IPS-NIHi7 (cell line): Measurements from ENCODE around the gene SLC27A2.
A peak's percentile ranks its signal among the peaks of the same experiment; 100 is the strongest.
"Not testable (repeated sequence)": the region's sequence is repeated elsewhere in the genome, so short reads cannot be mapped to it uniquely, and the experiment has no call there.

ENCODE experiments used
- DNase-seq: peaks from one replicate; pipeline ENCODE4 v3.0.0; 2012; ENCODE audit warnings: mixed read lengths; ENCODE audit errors: extremely low spot score

The SLC27A2 gene

DNA sequence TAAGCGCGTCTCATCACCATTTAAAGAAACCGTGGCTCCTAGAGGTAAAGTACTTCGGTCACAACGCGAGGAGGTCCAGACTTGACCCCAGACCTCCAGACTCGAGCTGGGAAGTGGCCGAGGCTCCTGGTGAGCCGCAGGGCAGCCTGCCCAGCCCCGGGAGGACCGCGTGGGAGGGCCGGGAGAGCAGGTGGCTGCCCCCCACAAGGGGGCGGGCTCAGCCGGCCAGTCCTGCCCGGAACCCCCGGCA lies at the start of gene SLC27A2:
TSS of gene SLC27A2 (plus strand) at position 228 of the 250 bp plus-strand sequence. CDS start 232 bp downstream, outside the sequence.
- peak; percentile 81 for DNase-seq

DNA sequence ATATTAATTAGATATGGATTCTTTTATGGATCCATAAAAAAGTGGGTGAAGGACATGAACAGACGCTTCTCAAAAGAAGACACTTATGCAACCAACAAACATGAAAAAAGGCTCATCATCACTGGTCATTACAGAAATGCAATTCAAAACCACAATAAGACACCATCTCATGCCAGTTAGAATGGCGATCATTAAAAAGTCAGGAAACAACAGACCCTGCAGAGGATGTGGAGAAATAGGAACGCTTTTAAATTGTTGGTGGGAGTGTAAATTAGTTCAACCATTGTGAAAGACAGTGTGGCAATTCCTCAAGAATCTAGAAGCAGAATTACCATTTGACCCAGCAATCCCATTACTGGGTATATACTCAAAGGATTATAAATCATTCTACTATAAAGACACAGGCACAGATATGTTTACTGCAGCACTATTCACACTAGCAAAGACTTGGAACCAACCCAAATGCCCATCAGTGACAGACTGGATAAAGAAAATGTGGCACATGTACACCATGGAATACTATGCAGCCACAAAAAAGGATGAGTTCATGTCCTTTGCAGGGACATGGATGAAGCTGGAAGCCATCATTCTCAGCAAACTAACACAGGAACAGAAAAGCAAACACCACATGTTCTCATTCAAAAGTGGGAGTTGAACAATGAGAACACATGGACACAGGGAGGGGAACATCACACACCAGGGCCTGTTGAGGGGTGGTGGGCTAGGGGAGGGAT lies 49.6 kb upstream of the SLC27A2 start:
- DNase-seq = not testable (repeated sequence)

DNA sequence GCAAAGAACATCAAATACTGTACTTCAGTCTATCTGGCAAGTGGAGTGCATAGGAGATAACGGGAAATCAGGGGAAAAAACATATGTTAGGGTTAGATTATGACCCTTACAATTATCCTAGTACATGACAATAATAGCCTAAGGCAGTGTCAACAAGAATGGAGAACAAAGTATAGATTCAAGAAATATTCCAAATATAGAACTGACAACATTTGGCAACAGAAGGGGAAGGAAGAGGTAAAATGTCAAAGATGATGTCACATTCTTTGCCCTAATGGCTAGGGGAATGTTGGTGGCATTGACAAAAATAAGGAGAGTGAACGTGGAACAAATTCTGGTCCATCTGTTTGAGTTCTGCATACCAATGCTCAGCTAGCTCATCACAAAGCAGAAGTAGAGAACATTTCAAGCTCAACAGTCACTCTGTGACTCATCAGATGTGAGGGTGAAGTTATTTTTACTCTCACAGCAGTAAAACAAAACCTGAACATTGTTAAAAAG lies 47.4 kb upstream of the SLC27A2 start:
- no peak for DNase-seq

DNA sequence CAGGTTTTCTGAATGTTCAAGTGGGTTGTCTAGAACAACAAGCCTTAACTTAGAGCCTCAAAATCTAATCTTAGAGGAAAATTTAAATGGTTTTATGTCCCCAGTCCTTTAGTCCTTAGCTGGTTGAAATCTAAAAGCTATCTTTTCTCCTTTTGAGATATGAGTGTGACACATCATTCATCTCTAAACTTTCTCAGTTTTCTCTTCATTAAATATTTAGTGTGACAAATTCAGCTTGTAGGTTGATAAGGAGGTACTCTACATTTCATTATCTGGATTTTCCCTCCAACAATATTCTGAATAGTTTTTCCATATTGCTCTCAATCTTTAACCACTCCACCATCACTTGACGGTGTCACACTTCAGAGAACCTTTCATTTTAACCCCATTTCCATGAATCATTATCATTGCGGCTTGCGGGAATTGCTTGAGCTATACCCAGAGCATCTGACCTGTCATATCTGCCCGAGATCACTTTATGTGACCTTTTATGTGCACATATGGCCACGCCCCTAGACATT lies 46.9 kb upstream of the SLC27A2 start:
- DNase-seq = no peak

DNA sequence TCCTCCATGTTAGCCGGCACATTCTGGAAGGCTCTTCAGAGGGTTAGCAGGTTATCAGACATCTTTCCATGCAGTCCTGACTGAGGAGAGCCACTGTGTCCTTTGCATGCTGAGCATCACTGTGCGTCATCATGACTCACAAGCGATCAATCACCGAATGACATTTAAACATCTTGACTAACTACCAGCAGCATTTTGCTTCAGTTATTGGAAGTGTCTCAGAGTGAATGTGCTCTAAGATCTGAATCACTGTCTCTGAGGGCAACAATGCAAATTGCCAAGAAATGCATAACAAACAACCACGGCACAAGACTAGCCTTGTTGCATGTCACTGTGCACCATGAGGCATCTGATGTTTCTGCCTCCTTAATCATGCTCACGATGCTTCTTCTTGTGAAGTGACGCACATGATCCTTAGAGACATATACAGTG lies 44.6 kb upstream of the SLC27A2 start:
- DNase-seq = no peak

DNA sequence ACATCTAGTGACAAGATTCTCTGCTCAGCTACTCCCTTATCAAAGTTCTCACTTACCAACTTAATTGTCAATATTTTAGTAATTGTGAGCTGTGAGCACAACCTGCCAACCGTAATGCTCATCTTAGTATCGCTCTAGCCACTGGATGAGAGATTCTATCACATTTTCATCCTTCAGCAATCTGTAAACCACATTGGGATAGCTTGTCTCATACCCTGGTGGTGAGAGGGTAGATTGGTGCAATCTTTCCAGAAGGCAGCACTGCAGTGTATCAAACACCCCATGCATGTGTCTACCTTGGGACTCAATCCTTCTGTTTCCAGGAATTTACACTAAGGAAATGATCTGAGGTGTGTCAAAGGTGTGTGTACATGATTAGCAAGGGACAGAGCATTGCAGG lies 44.1 kb upstream of the SLC27A2 start:
- DNase-seq = no peak

DNA sequence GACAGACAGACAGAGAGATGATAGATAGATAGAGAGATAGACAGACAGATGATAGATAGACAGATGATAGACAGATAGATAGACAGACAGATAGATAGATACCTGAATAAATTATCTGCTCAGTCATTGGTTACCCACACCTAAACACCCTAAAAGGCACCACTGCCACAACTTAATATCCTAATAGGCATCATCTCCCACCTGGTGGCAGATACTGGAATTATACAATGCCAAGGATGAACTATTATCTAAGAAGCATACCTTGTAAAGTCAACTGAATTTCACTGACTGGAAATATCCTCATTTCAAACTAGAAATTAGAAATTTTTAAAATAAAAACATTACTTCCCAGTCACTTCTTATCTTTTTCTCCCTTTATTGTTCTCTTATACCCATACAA lies 43.6 kb upstream of the SLC27A2 start:
- DNase-seq = no peak

DNA sequence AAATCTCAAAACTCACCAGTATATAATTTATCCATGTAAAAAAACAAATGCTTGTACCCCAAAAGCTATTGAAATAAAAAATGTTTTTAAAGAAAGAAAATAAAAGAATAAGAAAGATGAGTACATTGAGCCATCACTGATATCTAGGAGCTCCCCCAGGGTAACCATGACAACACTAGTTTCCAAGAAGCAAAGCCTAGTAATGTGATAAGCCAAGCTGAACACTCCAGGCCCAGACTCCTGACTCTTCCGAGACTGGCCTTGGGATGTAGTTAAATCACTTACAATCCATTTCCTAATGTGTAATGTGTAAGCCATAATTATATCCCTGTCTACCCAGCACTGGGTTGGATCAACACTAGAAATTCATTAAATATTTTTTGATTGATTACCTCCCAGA lies 41.9 kb upstream of the SLC27A2 start:
- DNase-seq = no peak

DNA sequence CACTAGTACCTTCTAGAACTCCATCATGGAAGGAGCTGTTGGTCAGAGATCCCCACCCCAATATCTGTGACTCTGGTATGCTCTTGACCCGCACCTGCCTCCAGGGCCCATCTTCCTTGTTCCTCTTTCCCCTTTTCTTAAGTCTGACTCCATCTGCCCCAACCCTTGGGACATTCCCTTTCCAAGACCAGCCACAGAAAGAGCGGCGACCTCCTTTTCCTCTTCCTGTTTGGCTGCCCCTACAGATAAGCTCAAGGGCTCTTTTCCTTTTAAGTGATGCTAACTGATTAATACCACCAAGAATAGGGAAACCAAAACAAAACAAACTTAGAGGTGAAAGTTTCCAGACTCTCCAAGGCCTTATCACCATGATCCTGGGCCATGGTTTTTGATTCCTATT lies 41.0 kb upstream of the SLC27A2 start:
- DNase-seq = no peak

DNA sequence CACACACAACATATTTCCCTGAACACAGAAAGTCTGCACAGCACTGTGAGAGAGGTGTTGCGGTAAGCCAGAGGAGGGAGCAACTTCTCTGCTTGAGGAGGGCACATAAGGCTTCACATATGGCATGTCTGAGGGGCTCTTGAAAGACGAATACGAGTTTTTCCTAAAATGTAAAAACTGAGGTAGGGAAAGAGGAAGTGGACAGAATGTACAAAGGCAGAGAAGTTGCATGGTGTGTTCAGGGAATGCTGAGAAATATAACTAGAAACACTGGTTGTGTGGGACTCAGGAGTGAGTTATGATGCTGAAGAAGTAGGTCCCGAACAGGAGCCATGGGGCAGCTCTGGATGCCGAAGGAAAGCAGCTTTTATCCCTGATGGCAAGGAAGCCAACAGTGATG lies 40.1 kb upstream of the SLC27A2 start:
- DNase-seq = no peak

DNA sequence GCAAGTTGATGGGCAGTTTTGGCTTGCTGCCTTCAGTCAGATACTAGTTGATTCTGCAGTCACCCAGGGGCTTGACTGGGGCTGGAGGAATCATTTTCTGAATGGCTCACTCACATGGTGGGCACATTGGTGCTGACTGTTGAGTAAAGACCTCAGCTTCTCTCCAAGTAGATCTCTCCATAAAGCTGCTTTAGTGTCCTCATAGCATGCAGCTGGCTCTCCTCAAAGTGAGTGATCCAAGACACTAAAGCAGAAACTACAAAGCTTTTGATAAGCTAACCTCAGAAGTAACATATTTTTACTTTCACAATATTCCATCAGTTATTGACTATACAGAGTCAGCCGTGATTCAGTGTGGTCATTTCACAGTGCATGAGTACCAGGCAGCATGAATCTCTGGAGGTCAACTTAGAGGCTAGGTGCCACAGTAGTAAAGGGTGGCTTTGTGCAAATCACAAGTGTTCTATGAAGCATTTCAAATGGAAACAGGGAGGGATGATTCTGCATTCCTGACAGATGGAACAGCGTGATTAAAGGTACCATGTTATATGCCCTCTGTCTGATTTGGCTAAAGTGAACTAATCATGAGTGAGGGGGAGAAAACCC lies 38.6 kb upstream of the SLC27A2 start:
- DNase-seq = no peak

DNA sequence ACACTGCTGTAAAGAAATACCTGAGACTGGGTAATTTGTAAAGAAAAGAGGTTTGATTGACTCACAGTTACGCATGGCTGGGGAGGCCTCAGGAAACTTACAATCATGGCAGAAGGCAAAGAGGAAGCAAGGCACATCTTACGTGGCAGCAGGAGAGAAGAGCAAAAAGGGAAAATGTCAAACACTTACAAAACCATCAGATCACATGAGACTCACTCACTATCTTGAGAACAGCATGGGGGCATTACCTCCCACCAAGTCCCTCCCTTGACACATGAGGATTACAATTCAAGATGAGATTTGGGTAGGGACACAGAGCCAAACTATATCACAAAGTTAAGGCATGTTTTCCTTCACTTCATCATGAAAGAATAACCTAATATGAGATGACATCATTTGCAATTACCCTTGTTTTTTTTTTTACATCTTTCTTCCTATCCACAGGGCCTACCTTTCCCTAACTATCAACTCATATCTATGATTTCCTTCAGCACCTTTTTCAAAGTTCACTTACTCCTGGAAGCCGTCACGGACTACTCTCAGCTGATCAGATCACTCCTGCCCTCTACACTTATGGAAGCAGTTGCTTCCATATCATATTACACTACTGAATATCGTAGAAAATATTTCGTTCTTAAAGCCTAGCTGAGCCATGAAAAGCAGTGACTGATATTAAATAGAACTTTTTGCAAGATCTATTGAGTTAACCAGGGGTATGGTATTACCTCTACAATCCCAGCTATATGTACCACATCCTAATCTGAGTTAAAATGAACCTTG lies 37.5 kb upstream of the SLC27A2 start:
- DNase-seq = no peak

DNA sequence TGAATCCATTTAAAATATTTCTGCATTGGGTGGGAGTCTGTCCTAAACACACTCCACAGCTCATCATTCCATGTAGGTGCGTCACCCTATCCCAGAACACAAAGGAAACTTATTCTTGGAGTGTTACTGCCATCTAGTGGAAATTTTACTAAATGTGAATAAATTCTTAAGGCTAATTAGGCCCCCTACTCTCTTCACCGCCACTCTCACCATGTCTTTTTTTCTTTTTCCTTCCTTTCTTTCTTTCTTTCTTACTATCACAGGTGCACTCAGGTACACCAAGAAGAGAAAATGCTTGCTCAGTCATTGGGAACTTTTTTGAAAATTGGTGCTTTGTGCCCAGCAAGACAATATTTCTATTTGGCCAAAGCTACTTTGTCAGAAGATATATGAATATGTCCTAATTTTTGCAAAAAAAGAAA lies 36.5 kb upstream of the SLC27A2 start:
- peak; percentile 66 for DNase-seq

DNA sequence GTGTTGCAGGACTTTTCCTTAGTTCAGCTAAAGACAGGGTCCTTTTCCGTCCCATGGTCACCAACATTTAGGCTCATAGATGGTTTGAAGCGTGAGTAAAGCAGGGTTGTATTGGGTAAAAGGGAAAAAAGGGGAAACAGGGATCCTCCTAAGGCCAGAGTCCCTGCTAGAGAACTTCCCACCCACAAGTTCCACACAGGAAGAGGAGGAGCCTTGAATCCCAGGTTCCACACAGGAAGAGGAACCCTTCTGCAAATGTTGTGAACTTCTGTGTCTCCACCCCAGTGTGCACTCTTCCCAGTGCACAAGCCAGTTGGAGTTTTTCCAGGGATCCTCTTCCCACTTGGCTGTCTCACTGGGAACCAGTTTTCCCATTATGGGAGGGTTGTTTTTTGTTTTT lies 35.4 kb upstream of the SLC27A2 start:
- DNase-seq = no peak

DNA sequence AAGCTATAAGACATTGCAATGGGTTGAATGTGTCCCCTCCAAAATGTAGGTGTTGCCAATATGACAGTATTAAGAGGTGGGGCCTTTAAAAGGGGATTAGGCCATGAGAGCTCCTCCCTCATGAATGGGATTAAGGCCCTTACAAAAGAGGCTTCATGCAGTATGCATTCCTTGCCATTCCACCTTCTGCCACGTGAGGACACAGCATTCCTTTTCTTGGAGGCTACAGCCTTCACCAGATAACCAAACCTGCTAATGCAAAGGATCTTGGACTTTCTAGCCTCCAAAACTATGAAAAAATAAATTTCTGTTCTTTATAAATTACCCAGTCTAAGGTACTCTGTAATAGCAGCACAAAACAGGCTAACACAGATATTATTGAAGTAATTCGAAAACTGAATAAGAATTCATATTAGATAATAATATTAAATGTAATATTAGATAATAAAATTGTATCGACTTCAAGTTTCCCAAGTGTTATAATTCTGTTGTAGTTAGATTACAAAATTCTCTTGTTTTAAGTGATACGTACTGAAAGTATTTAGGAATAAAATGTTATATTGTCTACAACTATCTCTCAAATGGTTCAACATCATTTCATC lies 33.5 kb upstream of the SLC27A2 start:
- peak; percentile 37 for DNase-seq

DNA sequence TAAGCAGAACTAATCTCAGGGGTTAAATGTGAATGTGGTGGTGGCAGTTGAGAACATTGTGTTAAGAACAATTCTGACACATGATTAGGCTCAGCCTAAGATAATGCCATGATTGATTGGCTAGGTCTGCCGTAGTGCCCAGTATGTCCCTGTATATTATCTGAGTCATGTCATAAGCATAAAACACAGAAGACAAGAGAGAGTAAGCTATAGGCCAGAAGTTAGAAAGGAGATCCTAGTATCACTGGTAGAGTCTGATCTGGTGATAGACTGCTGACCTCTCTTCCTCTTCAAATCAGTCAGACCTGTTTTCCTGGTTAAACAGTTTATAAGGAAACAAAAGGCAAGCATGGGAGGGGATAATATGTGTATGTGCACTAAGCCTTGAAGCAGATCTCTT lies 32.9 kb upstream of the SLC27A2 start:
- no peak for DNase-seq

DNA sequence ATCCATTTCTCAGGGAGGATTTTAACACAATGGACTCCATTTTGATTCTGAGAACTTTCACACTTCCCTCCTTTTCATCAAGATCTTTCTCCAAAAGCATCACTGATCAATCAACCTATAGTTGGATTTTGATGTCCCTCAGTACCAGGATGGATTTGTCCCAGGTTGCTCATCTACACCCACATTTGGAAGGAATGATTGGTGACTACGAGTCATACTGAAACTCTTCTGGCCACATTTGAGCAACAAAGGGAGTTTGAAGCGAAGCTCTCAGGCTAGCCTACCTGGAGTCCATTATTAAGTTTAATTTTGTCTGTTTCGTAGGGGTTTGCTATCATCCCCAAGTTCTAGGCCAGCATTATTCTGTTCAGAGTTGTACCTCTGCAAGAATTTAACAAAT lies 31.6 kb upstream of the SLC27A2 start:
- DNase-seq = no peak

DNA sequence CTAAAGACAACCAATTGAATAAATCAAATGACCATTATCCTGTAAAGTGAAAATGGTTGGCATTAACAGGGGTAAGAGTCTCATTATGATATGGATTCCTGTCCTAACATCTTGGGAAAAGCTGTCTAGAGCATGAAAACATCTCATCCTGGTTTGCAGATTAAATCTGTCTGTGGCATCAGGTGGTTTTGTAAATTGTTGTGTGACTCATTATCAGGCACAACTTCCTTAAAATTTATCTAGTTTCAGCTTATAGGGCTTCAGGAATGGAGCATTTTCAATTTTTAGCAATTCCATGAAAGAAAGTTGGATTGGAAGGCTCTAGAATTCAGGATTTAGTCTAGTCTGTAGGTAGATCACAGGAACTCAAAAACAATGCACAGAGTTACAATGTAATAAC lies 31.1 kb upstream of the SLC27A2 start:
- DNase-seq = no peak

DNA sequence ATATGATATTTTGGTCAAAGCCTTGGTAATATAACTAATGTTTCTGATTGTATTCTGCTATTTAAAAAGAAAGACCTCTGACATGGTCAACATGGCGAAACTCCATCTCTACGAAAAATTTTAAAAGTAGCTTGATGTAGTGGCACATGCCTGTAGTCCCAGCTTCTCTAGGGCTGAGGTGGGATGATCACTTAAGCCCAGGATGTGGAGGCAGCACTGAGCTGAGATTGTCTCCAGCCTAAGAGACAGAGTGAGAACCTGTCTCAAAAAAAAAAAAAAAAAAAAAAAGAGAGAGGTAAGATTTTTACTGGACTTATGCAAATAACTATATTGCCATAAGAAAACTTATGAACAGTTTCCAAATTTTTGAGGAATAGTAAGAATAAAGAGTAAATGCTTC lies 30.5 kb upstream of the SLC27A2 start:
- no peak for DNase-seq

DNA sequence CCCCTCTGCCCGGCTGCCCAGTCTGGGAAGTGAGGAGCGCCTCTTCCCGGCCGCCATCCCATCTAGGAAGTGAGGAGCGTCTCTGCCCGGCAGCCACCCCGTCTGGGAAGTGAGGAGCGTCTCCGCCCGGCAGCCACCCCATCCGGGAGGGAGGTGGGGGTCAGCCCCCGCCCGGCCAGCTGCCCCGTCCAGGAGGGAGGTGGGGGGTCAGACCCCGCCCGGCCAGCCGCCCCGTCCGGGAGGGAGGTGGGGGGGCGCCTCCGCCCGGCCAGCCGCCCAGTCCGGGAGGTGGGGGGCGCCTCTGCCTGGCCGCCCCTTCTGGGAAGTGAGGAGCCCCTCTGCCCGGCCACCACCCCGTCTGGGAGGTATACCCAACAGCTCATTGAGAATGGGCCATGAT lies 23.8 kb upstream of the SLC27A2 start:
- DNase-seq = not testable (repeated sequence)

DNA sequence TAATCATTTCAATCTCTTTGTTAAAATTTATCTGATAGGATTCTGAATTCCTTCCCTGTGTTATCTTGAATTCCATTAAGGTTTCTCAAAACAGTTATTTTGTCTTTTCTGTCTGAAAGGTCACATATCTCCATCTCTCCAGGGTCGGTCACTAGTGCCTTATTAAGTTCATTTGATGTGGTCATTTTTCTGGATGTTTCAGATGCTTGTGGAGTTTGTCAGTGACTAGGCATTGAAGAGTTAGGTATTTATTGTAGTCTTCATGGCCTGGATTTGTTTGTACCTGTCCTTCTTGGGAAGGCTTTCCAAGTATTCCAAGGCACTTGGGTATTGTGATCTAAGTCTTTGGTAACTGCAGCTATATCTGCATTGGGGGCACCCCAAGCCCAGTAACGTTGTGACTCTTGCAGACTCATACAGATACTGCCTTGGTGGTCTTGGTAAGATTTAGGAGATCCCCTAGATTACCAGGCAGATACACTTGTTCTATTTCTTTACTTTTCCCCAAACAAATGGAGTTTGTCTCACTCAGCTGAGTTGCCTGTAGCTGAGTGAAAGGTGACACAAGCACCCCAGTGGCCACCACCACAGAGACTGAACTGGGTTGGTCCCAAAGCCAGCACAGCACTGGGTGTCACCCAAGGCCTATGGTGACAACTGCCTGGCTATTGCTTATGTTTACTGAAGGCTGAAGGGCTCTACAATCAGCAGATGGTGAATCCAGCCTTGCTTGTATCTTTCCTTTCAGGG lies 18.9 kb upstream of the SLC27A2 start:
- no peak for DNase-seq
